ENCODE measurements around the gene SPDL1.
"Not testable (repeated sequence)": the region's sequence is repeated elsewhere in the genome, so short reads cannot be mapped to it uniquely, and the experiment has no call there.

The SPDL1 gene

GRCh38 chr5:169576181-169576598, 7.4 kb upstream of the SPDL1 start:
- no peak for DNase-seq (ENCODE audit: low spot score)

GRCh38 chr5:169577951-169578350, 5.6 kb upstream of the SPDL1 start:
- peak; percentile 16 for DNase-seq (ENCODE audit: low spot score)

- DNase-seq (ENCODE audit: low spot score) = no peak
Observed at GRCh38 chr5:169580964-169581363, 2.6 kb upstream of the SPDL1 start.

- peak; percentile 75 for DNase-seq (ENCODE audit: low spot score)
Observed at GRCh38 chr5:169581580-169582227, 1.9 kb upstream of the SPDL1 start.

GRCh38 chr5:169583101-169583423, 511 bp upstream of the SPDL1 start:
- DNase-seq (ENCODE audit: low spot score) = no peak

GRCh38 chr5:169584998-169585451, 1.5 kb downstream of the SPDL1 start:
- DNase-seq (ENCODE audit: low spot score) = no peak

GRCh38 chr5:169590602-169591001, 7.0 kb downstream of the SPDL1 start:
- DNase-seq (ENCODE audit: low spot score) = no peak

GRCh38 chr5:169591636-169592035, 8.1 kb downstream of the SPDL1 start:
- no peak for DNase-seq (ENCODE audit: low spot score)

- DNase-seq (ENCODE audit: low spot score) = no peak
Observed at GRCh38 chr5:169592937-169593650, 9.5 kb downstream of the SPDL1 start.

- no peak for DNase-seq (ENCODE audit: low spot score)
Observed at GRCh38 chr5:169595172-169595820, 11.7 kb downstream of the SPDL1 start.

GRCh38 chr5:169599451-169599850, 15.9 kb downstream of the SPDL1 start:
- DNase-seq (ENCODE audit: low spot score) = no peak

- no peak for DNase-seq (ENCODE audit: low spot score)
Observed at GRCh38 chr5:169602535-169602934, 19.0 kb downstream of the SPDL1 start.

- no peak for DNase-seq (ENCODE audit: low spot score)
Observed at GRCh38 chr5:169606279-169606678, 22.7 kb downstream of the SPDL1 start.

- DNase-seq (ENCODE audit: low spot score) = no peak
Observed at GRCh38 chr5:169607882-169608281, 24.3 kb downstream of the SPDL1 start.

GRCh38 chr5:169609716-169610115, 26.1 kb downstream of the SPDL1 start:
- DNase-seq (ENCODE audit: low spot score) = no peak

GRCh38 chr5:169610606-169611005, 27.0 kb downstream of the SPDL1 start:
- DNase-seq (ENCODE audit: low spot score) = no peak

- DNase-seq (ENCODE audit: low spot score) = no peak
Observed at GRCh38 chr5:169615561-169615960, 32.0 kb downstream of the SPDL1 start.

GRCh38 chr5:169624307-169624706, 40.7 kb downstream of the SPDL1 start:
- DNase-seq (ENCODE audit: low spot score) = not testable (repeated sequence)

- no peak for DNase-seq (ENCODE audit: low spot score)
Observed at GRCh38 chr5:169626779-169627178, 43.2 kb downstream of the SPDL1 start.

GRCh38 chr5:169627551-169627950, 44.0 kb downstream of the SPDL1 start:
- no peak for DNase-seq (ENCODE audit: low spot score)

- no peak for DNase-seq (ENCODE audit: low spot score)
Observed at GRCh38 chr5:169628892-169629291, 45.3 kb downstream of the SPDL1 start.

- no peak for DNase-seq (ENCODE audit: low spot score)
Observed at GRCh38 chr5:169629847-169630548, 46.4 kb downstream of the SPDL1 start.

- no peak for DNase-seq (ENCODE audit: low spot score)
Observed at GRCh38 chr5:169631360-169631759, 47.8 kb downstream of the SPDL1 start.

All from cerebellar cortex (tissue), 1 donor.